Nephron progenitor cell (in vitro differentiated cells): Measurements from ENCODE around the gene SGK1.
"Not testable (repeated sequence)": the region's sequence is repeated elsewhere in the genome, so short reads cannot be mapped to it uniquely, and the experiment has no call there.

Experiments used
- DNase-seq: peaks from one replicate; pipeline ENCODE4 v3.0.0; 2021
- H3K27ac Mint-ChIP-seq: 2 replicates; pipeline ENCODE4 v1.8.0; 2021; ENCODE audit warnings: mild to moderate bottlenecking, moderate library complexity, mixed read lengths
- H3K27me3 Mint-ChIP-seq: 2 replicates; pipeline ENCODE4 v1.8.0; 2021; ENCODE audit warnings: mild to moderate bottlenecking, low read depth, mixed read lengths; ENCODE audit not compliant: poor library complexity
- H3K36me3 Mint-ChIP-seq: 2 replicates; pipeline ENCODE4 v1.8.0; 2021; ENCODE audit warnings: low read depth, mixed read lengths
- H3K4me1 Mint-ChIP-seq: 2 replicates; pipeline ENCODE4 v1.8.0; 2021; ENCODE audit warnings: mixed read lengths
- H3K4me3 Mint-ChIP-seq: 2 replicates; pipeline ENCODE4 v1.8.0; 2021; ENCODE audit warnings: mild to moderate bottlenecking, moderate library complexity, mixed read lengths
- H3K9me3 Mint-ChIP-seq: 2 replicates; pipeline ENCODE4 v1.8.0; 2021; ENCODE audit warnings: mild to moderate bottlenecking, moderate library complexity, mixed read lengths
- CTCF ChIP-seq: fragments of 200-600 bp; sonication (generic); IDR thresholded peaks from 2 replicates; pipeline ENCODE4 v1.5.0; 2021; ENCODE audit warnings: antibody characterized with exemption

SGK1 gene

GRCh38 chr6:134308800-134309199 lies 9.1 kb downstream of the SGK1 start:
- peaks cover 5% of the 10 kb centered on the region for H3K27me3 Mint-ChIP-seq
- H3K4me3 Mint-ChIP-seq = no peak overlapping the region
- H3K36me3 Mint-ChIP-seq = no peaks in the 10 kb centered on the region
- DNase-seq = no peak
- H3K27ac Mint-ChIP-seq = no peak overlapping the region
- H3K9me3 Mint-ChIP-seq = no peaks in the 10 kb centered on the region
- H3K4me1 Mint-ChIP-seq = no peaks in the 10 kb centered on the region
- no peak for TF ChIP-seq CTCF

GRCh38 chr6:134307870-134308269 lies 10.0 kb downstream of the SGK1 start:
- Mint-ChIP-seq H3K27ac (no peak overlapping the region), H3K4me3 (no peak overlapping the region), H3K9me3 (no peaks in the 10 kb centered on the region), H3K36me3 (no peaks in the 10 kb centered on the region), H3K27me3 (peaks cover 5% of the 10 kb centered on the region), H3K4me1 (no peaks in the 10 kb centered on the region)
- no peak for DNase-seq
- TF ChIP-seq CTCF = no peak

- no peak for DNase-seq
- no peaks in the 10 kb centered on the region for H3K36me3 Mint-ChIP-seq
- TF ChIP-seq CTCF = no peak
These were observed 10.8 kb downstream of the SGK1 start for GRCh38 chr6:134307075-134307474.

GRCh38 chr6:134304381-134304780 lies 13.5 kb downstream of the SGK1 start:
- H3K9me3 Mint-ChIP-seq, H3K4me1 Mint-ChIP-seq, DNase-seq, H3K27ac Mint-ChIP-seq, H3K27me3 Mint-ChIP-seq, H3K36me3 Mint-ChIP-seq, H3K4me3 Mint-ChIP-seq: not testable (repeated sequence)

More at GRCh38 chr6:134307075-134307474, 10.8 kb downstream of the SGK1 start:
- Mint-ChIP-seq H3K27ac (no peak overlapping the region), H3K4me3 (no peak overlapping the region), H3K27me3 (peaks cover 5% of the 10 kb centered on the region), H3K9me3 (no peaks in the 10 kb centered on the region), H3K4me1 (no peaks in the 10 kb centered on the region)

GRCh38 chr6:134303891-134304290 lies 14.0 kb downstream of the SGK1 start:
- TF ChIP-seq CTCF = no peak
- Mint-ChIP-seq H3K27me3 (peaks cover 5% of the 10 kb centered on the region), H3K9me3 (no peaks in the 10 kb centered on the region), H3K36me3 (no peaks in the 10 kb centered on the region), H3K27ac (no peak overlapping the region), H3K4me3 (no peak overlapping the region), H3K4me1 (no peaks in the 10 kb centered on the region)
- DNase-seq = no peak

- Mint-ChIP-seq H3K4me1 (no peaks in the 10 kb centered on the region), H3K27me3 (peaks cover 2% of the 10 kb centered on the region), H3K27ac (peak overlapping the region; percentile 1), H3K4me3 (no peak overlapping the region), H3K9me3 (no peaks in the 10 kb centered on the region), H3K36me3 (no peaks in the 10 kb centered on the region)
- DNase-seq = no peak
- no peak for TF ChIP-seq CTCF
These were observed 18.7 kb downstream of the SGK1 start for GRCh38 chr6:134299236-134299635.
